ENCODE data around the gene KLF12. TPM values are rescaled to one million over a fixed set of nuclear protein-coding genes. Genes with fewer than 3 reads are reported as not detected.

The KLF12 gene
- 5.5 and 7.6 TPM in 2 replicates for total RNA-seq

DNA sequence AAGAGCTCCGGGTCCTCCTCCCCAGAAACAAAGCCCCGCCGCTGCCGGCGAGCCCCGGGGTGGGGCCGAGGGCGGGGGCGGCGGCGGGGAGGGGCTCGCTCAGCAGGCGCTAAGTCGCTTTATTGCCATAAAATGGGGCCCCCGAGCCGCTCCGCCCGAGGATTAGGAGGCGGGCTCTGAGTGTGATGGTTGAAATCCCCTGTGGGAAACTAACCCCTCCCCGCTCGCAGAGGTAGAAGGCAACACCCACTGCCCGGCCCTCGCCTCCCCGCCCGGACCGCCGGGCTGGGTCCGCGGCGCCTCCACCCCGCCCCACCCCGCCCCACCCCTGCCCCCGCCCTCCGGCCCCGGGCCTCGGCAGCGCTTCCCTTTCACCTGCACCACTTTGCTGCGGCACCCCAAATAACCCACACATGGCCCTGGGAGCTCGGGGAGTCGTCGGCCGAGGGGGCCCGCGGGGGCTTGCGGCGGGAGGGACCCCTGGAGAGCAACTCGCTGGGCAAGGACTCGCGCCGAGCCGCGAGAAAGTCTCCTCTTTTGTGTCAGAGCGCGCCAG, at the start of gene KLF12:
TSS of gene KLF12 (minus strand) at position 184 of the 556 bp plus-strand sequence.

Measured in bronchial smooth muscle cell (primary cell).